GM18861 (cell line): ENCODE results near the gene AMPD2.

Source experiments
- ATAC-seq: cut with Tn5 transposase; IDR thresholded peaks from one replicate; pipeline ENCODE4 v1.9.1; 2021; ENCODE audit not compliant: unreplicated experiment

The AMPD2 gene

DNA sequence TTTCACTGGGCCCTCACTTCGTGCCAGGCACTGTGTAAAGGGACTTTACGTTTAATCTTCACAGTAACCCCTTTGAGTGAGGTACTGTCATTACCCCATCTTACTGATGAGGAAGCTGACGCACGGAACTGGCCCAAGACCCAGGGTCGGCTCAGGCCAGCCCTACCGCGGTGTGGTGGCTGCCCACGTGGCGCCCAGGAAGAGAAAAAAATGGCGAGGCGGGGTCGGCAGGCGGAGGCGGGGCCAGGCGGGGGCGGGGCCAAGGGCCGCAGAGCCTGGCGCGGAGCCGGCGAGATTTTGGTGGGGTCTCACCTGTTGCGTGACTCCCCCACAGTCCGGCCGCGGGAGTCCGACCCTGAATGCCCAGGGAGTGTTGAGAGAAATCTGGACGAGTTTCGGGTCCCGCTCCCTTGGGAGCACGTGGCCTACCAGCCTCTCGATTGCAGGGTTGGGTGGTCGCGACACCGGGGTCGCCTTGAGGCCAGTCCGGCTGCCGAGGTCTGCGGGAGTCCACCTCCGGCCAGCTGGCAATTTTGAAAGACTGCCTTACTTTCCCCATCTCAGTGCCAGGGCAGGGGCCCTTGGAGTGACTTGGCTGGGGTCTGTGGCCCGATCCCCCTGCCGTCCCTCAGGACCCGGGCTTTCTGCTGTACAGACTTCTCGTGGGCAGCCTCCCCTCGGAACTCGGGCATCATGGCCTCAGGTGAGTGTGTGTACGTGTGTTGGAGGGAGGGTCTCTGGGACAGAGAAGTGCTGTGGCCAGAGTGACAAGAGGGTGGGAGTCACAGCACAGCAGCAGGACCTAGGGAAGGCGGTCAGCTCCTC lies at the start of gene AMPD2, which contains the start of gene GNAT2:
TSS of gene AMPD2 (plus strand) at position 262 of the 825 bp plus-strand sequence. CDS start 1,339 bp downstream, outside the sequence.
TSS of gene GNAT2 (minus strand) at position 41 of the 825 bp plus-strand sequence. CDS start 6,746 bp downstream, outside the sequence.
- peak; percentile 27 for ATAC-seq

DNA sequence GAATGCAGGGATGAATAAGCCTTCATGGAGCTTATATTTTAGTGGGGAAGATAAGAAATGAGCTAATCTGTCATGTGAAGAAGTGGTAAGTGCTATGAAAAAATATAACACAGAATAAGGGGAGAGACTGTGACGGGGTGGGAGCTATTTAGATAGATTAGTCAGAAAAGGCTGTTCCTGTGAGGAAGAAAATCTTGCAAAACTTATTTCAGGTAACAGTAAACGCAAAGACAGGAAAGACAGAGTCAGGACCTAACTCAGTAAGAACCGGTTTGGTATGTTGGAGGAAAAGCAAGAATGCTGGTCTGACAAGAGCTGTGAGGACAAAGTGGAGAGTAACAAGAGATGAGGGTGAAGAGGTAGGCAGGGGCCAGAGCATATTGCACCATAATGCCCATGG lies 49.2 kb upstream of the AMPD2 start:
- ATAC-seq: no peak

DNA sequence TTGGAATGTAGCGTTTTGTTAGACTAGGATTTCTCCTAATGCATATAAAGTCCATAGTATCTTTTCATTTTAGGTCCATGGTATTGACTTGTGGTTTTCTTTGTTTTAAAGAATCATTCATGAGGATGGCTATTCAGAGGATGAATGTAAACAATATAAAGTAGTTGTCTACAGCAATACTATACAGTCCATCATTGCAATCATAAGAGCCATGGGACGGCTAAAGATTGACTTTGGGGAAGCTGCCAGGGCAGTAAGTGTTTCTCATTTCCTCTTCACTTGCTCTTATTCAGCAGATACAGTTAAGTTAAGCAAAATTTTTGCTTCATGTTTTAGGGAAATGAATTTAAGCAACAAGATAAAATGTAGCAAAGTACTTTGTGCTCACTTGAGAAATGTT lies 45.9 kb upstream of the AMPD2 start:
- ATAC-seq: no peak

DNA sequence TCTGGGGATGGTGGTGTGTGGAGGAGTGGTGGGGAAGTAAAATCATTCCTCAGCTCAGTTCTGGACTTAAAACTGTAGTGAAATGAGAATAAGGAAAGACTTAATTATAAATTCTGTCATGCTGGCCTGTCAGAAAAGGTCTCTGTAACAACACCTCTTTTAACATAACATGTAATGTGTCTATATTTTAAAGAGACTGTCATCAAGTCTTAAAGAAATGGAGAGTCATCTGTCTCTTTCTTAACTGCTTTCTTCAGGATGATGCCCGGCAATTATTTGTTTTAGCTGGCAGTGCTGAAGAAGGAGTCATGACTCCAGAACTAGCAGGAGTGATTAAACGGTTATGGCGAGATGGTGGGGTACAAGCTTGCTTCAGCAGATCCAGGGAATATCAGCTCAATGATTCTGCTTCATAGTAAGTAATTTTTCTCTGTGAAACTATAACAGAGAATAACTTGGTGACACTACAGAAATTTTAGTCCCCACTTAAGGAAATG lies 40.6 kb upstream of the AMPD2 start:
- no peak for ATAC-seq

DNA sequence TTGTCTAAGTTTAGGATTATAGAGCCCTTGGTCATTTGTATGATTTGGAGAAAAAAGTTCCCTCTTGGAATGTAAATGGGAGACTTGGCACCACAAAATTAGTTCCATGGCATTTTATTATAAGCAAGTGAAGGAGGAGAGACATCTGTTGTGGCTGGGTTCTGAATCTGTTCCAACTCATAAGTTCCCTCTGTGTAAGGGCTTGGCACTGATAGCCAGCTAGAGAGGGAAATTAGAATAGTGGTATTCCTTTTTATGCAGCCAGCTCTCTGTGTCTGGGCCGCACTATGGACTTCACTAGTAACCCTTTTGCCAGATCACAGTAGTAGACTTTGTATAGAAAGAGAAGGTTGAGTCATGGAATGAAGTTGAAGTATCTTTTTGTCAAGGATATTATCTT lies 40.1 kb upstream of the AMPD2 start:
- ATAC-seq: no peak

DNA sequence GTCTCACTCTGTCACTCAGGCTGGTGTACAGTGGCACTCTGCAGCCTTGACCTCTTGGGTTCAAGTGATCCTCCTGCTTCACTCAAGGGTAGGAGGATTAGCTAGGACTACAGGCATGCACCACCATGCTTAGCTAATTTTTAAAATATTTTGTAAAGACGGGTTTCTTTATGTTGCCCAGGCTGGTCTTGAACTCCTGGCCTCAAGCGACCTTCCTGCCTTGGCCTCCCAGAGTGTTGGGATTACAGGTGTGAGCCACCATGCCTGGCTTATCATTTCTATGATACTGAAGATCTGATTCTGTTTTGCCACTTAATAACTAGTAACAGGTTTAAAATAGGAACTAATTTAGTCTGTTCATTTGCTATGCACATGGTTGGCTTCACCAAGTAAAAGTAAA lies 37.6 kb upstream of the AMPD2 start:
- ATAC-seq: no peak

DNA sequence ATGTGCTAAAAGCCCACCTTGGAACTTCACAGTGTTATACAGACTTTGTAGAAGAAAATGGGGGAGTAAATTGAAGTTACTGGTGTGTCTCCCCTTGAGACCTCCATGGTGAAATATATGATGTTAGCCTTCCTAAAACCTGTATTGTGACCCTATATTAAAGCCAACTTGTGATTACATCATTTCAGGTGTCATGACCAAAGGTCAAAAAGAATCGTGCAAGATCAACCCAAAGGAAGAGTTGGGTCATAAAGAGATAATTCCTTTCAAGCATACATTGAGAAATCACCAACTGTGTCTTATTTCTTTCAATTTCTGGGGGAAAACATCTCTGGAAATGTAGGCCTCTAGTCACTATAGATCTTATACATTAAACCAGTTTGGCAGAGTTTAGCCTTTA lies 34.9 kb upstream of the AMPD2 start:
- ATAC-seq: no peak

DNA sequence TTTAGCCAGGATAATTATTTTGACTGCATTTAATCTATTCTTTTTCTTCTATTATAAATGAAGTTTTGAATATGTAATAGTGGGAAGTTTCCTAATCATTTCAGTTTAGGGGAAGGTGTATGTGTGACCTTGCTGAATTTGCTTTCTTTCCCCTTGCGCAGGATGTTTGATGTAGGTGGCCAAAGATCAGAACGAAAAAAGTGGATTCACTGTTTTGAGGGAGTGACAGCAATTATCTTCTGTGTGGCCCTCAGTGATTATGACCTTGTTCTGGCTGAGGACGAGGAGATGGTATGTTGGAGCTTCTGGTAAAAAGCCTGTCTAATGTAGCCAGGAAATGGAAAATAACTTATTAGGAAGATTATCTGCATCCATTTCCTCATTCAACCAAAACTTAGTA lies 33.6 kb upstream of the AMPD2 start:
- no peak for ATAC-seq

DNA sequence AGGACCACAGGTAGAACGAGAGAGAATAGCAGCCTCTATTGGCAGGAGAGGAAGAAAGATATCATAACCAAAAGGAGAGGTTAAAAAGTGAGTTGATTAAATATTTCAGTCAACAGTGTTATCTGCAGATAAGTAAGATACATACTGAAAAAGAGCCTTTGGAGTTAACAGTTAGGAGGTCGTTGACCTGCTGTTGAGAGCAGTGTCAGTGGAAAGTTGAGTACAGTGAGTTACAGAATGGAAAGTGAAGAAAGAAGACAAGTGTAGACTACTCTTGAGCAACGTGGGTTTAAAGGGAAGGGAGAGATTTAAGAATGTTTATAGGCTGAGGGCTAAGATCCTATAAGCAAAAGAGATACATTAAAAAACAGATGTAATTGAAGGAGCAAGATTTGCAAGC lies 30.5 kb upstream of the AMPD2 start:
- ATAC-seq: no peak

DNA sequence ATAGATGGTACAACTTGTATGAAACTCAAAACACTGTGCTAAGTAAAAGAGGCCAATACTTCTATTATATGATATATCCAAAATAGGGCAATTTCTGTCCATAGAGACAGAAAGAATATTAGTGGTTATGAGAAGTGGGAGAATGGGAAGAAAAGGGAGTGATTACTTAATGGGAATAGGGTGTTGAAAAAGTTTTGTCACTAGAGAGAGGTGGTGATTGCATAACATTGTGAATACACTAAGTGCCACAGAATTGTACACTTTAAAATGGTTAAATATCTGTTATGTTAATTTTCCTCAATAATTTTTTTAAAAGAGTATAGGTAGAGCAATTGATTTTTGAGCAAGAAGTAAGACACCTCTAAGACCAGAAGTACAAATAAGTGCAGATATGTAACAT lies 30.0 kb upstream of the AMPD2 start:
- no peak for ATAC-seq

DNA sequence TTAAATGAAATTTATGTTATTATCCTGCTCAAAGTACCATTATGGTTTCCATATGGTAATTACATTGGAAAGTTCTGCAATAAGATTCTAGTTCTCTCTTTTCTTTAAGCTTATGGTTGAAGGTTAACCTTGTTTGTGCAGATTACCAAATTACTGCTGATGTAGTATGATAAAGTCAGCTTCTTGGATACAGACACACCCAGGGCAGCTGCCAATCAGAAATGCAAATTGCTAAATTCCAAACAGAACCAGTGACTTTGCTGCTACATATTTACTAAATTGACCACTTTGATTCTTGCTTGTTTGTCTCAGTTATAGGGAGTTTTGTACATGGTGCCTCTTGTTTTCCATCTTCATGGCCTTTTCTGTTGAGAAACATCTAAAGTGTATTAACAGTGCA lies 26.7 kb upstream of the AMPD2 start:
- ATAC-seq: no peak

DNA sequence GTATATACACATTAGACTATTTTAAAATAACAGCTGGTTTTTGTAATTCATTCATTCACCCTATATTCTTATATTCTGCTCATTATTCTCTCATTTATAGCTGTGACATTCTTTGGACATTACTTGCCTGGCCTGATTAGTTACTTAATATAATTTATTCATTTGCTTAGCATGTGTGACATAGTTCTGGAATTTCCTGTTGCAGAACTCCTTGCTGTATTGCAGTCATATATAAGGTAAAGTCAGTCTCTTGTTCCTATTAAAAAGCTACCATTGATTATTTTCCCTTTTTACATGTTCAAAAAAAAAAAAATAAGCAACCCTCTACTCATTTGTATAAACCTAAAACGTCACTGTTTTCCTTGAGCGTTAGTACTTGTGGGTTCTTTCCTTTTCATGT lies 24.1 kb upstream of the AMPD2 start:
- ATAC-seq: no peak

DNA sequence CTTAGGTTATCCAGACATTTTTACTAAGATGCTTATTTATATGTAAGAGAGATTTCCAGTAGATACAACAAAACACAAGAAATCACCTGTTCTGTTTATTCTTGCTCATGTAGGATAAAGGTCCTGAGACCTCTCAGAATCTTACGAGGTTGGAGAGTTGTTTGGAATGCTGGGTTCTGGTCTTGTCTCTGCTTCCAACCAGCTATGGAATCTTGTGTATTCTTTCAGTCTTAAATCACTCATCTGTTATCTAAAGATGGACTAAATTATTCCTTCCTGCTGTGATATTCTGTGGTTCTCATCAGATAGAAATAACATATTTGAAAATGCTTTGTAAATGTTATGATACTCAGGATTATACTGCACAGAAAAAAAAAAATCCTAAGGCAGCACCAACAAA lies 21.5 kb upstream of the AMPD2 start:
- ATAC-seq: no peak

DNA sequence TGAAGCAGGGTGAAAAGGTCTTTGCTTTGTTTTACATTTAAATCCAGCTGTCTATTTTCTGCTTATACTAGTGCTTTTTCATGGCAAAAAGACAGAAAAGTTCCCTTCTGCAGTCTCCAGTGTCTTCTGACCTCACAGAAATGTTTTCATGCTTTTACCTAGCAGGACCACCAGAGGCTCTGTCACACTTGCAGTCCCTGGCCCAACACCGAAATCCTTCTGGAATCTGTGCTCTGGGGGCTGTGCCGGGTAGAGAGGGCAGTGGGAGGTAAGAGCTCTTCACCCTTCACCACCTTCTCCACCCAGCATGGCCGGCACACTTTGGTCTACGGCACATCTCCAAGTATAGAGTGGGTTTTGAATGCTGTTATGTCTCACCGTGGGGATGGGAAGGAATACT lies 21.0 kb upstream of the AMPD2 start:
- no peak for ATAC-seq

DNA sequence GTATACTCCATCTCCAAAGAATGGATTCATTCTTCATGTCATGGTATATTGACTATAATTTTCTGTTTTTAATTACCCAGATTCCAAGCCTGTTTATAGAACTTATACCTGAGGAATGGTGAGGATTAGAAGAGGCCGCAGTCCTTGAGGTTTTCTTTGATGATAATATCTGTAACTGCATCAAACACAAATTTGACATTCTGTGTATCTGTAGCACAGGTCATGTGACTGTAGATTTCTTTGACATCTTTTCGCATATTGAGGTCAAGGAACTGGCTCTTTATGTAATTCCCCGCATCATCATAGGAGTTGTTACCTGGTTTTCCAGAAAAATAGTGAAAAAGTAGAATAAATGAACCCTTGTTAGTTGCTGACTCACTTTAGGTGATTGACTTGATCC lies 16.4 kb upstream of the AMPD2 start:
- no peak for ATAC-seq

DNA sequence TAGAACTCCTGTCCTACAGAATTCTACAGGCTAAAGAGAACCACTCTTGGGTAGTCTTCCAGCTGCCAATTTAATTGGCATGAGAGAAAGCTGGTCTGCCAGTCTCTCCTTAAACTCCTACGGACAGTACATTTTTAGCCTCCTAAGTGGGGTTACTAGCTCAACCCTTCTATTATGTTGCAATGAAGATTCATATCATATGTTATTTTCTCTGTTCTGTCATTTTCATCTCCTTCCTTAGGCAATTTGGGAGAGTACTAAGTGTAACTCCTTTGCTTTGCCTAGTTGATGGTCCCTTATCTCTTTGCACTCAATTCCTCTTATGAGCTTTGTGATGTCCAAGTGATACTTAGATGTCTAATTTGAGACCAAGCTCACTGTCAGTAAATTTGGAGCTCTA lies 14.3 kb upstream of the AMPD2 start:
- no peak for ATAC-seq

DNA sequence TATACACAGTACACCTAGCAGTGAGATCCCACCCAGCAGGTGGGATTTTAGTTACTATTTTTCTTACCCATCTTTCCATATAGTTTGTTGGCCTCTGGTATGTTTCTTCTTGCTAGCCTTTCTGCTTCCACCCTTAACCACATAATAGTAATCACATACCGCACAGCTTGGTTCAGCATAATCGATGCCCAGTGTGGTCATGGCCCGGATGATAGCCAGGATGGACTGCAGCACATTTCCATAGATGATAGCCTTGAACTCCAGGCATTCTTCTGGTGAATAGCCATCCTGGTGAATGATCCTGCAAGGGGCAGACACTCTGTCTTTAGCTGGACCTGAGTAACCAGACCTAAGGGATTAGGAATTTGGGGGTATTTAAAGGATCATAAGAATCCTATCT lies 9.8 kb upstream of the AMPD2 start:
- no peak for ATAC-seq

DNA sequence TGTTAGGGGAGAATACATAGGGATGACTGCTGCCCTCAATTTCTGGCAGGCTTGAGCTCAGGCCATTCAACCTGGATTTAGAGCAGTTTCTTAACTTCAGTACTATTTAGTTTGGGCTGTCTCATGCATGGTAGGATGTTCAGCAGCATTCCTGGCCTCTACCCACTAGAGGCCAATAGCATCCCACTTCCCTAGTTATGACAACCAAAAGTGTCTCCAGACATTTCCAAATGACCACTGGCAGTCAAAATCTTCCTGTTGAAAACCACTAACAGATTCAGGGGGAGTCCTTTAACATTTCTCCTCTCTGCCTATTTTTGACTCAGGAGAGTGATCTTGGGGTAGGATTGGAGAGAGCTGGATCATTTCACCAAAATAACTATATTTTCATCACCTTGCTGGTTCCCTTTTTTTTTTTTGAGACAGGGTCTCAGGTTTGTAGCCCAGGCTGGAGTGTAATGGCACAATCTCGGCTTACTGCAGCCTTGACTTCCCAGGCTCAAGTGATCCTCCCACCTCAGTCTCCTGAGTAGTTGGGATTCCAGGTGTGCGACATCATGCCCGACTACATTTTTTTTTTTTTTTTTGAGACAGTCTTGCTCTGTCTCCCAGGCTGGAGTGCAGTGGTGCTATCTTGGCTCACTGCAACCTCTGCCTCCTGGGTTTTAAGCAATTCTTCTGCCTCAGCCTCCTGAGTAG lies 8.9 kb upstream of the AMPD2 start:
- no peak for ATAC-seq

DNA sequence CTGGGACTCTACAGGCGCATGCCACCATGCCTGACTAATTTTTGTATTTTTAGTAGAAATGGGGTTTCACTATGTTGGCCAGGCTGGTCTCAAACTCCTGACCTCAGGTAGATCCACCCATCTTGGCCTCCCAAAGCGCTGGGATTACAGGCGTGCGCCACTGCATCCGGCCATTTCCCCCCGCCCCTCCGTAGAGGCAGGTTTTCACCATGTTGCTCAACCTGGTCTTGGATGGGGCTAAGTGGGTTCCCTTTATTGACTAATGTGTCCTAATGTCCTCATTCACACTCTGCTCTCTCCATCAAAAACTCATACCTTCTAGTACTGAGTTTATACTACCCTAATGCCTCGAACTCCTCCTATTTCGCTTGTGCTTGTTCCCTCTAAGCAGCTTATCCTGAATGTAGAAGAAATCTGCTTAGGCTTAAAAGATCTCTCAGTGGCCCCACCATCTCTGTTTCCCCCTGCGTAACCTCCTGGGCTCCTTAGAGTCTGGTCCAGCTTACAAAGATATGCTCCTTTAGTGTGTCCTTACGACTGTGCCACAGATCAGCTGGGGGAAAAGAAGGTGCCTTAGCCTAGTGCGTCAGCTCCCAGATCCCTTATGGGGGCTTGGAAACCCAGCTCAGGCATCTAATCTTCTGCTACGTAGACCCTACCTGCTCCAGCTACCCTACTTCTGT lies 8.2 kb upstream of the AMPD2 start:
- no peak for ATAC-seq

DNA sequence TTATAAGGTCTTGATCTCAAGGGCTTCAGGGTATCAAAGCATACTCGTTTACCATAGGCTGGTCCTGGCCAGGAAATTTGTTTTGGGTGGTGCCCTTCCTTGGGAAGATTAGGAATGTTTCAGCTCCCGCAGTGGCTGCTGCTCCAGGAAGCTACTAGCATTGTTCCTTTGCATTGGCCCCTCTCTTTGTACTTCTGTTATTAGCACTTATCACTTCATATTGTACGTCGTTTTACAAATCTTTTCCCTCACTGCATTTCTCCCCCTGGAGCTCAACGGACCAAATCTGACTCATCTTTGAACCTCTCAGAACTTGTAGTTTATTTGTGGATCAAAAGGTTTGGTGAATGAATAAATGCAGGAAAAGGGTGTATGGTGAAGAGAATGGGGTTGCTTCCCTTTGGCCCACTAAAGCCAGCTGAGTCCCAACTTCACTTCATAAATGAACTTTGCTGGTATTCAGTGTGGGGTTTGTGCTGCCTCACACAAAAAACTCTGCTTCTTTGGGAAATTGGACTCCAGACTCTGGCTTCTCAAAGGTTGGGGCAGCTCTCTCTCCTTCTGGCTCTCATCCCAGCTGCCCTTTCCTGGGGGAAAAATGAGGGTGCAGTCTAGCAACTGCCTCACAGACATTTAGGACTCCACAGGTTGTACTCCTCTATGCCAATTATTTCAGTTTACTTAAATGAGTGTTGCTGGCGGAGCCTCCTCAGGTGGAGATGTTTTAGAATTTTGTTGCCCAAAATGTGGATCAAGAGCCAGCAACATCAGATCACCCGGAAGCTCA lies 6.1 kb upstream of the AMPD2 start:
- no peak for ATAC-seq

DNA sequence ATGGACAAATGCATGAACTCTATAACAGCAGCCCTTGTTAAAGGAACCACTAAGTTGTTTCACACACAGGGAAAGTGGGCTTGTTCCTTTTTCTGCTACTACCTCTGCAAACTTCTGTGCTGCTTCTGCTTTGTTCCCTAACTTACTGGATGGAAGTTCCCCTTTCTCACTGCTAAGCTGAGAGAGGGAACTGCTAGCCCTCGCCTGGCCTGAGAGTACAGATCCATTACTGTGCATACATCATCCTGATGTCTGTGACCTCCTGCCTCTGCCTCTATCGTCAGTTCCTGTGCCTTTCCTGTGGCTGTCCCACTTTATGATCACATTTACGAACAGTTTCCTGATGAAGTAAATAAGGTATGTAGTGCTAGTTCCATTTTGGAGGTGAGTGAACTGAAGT lies 3.8 kb upstream of the AMPD2 start:
- ATAC-seq: no peak
